Adrenal gland (tissue), 12 donors: ENCODE results near the gene TMCC1. TPM values are rescaled to one million over a fixed set of nuclear protein-coding genes. Genes with fewer than 3 reads are reported as not detected.

Experiments used
- DNase-seq, 7 donors: peaks; one replicate each; pipeline ENCODE4 v3.0.0-alpha.2; 2019 to 2020
- H3K27ac ChIP-seq, 5 donors: fragments of 200-600 bp; sonication (generic) in 4 of 5; 1 replicate in 3 of 5; 2 replicates in 2 of 5; pipeline versions ENCODE4 v1.5.1 to v1.8.0; 2016 to 2020; ENCODE audit warnings: mild to moderate bottlenecking in 1 of 5
- H3K27me3 ChIP-seq: fragments of 200-600 bp; 2 replicates; pipeline ENCODE4 v1.8.0; 2021
- H3K36me3 ChIP-seq, 2 donors: fragments of 200-600 bp; replicated peaks in 1 of 2; 1 replicate in 1 of 2; 2 replicates in 1 of 2; pipeline versions ENCODE4 v1.5.1 to v1.8.0; 2018 to 2022
- H3K4me1 ChIP-seq, 2 donors: fragments of 200-600 bp; replicated peaks in 1 of 2; 1 replicate in 1 of 2; 2 replicates in 1 of 2; pipeline versions ENCODE4 v1.5.1 to v1.8.0; 2018 to 2021
- H3K4me3 ChIP-seq, 4 donors: fragments of 200-600 bp; sonication (generic) in 3 of 4; one replicate each; pipeline ENCODE4 v1.5.1; 2016 to 2018
- H3K9me3 ChIP-seq, 3 donors: fragments of 200-600 bp; sonication (generic) in 1 of 3; replicated peaks in 1 of 3; 1 replicate in 2 of 3; 2 replicates in 1 of 3; pipeline versions ENCODE4 v1.5.1 to v1.8.0; 2016 to 2021
- CTCF ChIP-seq, 6 experiments: fragments of 450-650 bp in 4 of 6; fragments of 200-600 bp in 2 of 6; sonication (generic) in 1 of 6; IDR thresholded peaks; 1 replicate in 5 of 6; 2 replicates in 1 of 6; pipeline versions ENCODE4 v1.5.1 to v1.8.0; 2016 to 2021; ENCODE audit warnings: antibody characterized with exemption in 6 of 6, mild to moderate bottlenecking in 2 of 6, moderate library complexity in 1 of 6
- POLR2A ChIP-seq, 2 donors: fragments of 450-650 bp; IDR thresholded peaks; one replicate each; pipeline ENCODE4 v1.6.1; 2017; ENCODE audit warnings: antibody characterized with exemption in 2 of 2, mild to moderate bottlenecking in 2 of 2, moderate library complexity in 1 of 2
- WGBS, 4 donors: extraction: QIAGEN DNeasy Blood & Tissue Kit in 2 of 4; methylation state at CpG; one replicate each; pipeline versions ENCODE4 v1.1.5 to v1.1.7; 2013 to 2017; 5-methylcytosine and 5-hydroxymethylcytosine counted together
- intact Hi-C, 2 donors: fragments of 100-400 bp; cut with DNase I; formaldehyde crosslinking; loops; one replicate each; pipeline versions ENCODE4 v1.14.1 to v1.15.0; 2022 to 2023
- polyA plus RNA-seq, 3 donors: library from polyadenylated mRNA; stranded (reverse); fragments of 200-250 nt in 2 of 3; fragments of 350-450 nt in 1 of 3; fragmentation: Illumina TruSeq in 1 of 3; extraction: RNeasy Lipid Tissue Mini Kit (QIAGEN cat#74804) in 1 of 3; gene quantifications; one replicate each; pipeline ENCODE4 v1.2.3, GENCODE V29; 2013 to 2014
- total RNA-seq, 9 donors: library from RNA; depleted of rRNA in 4 of 9; stranded (reverse); fragments of >200 nt in 4 of 9; fragments of 120-200 nt in 1 of 9; fragmentation: NEBNext Ultra II Directional in 1 of 9; extraction: Animal tissue kit (Norgen Biotek cat#: 25700) in 1 of 9; gene quantifications; one replicate each; pipeline versions ENCODE4 v1.1.0 to v1.2.4, GENCODE V29; 2013 to 2023
- donor health status: healthy with polysubstance abuse.
- donor health status: Bipolar disorder and iron deficiency.
- donor health status: DM: yes; HTN: yes; CAD: no.
- donor health status: DM: no; HTN: no; CAD: no.
- donor health status: DM: no; HTN: no; CAD: no.
- donor health status: DM: yes; HTN: yes; CAD: no.

Gene TMCC1
- total and polyA plus RNA-seq, 12 donors = 6.3 to 141 (median 22.9) TPM

- Histone ChIP-seq H3K36me3 (no peaks in the 10 kb centered on the region), H3K9me3 (no peaks in the 10 kb centered on the region), H3K27me3 (no peaks in the 10 kb centered on the region), H3K4me1 (peaks cover 17 to 56% of the 10 kb centered on the region in 2 donors), H3K4me3 (peak overlapping the region in 3 of 4 donors; percentile 3 to 82 (median 27)), H3K27ac (peak overlapping the region in 4 of 5 donors; percentile 49 to 92 (median 79))
- intact Hi-C loops = loop anchor here (5.0 kb wide), 2 partner anchors 113 to 118 kb away; no protein-coding TSS in a partner anchor
- WGBS, 4 donors = 0 to 3% (median 1%) methylated on average over 5 to 98 of the region's 98 CpGs
- peak in 1 of 6 experiments; percentile 15 for TF ChIP-seq CTCF (IDR thresholded peaks at IDR 0.05)
- TF ChIP-seq POLR2A (IDR thresholded peaks at IDR 0.05) = peak in 1 of 2 donors; percentile 9
- peak in 3 of 7 donors; percentile 59 to 65 (median 64) for DNase-seq
These were observed 288.1 kb downstream of the TMCC1 start for GRCh38 chr3:129605203-129605921.

- DNase-seq = no peak
- peaks cover 17 to 57% of the 10 kb centered on the region in 2 donors for H3K4me1 ChIP-seq
- H3K36me3 ChIP-seq = no peaks in the 10 kb centered on the region
- no peaks in the 10 kb centered on the region for H3K9me3 ChIP-seq
- TF ChIP-seq CTCF (IDR thresholded peaks at IDR 0.05) = no peak
- TF ChIP-seq POLR2A (IDR thresholded peaks at IDR 0.05) = no peak
- H3K4me3 ChIP-seq = peak overlapping the region in 3 of 4 donors; percentile 9 to 82 (median 13)
- no peaks in the 10 kb centered on the region for H3K27me3 ChIP-seq
- 37 to 56% (median 41%) methylated on average over 5 to 12 of the region's 12 CpGs for WGBS, 4 donors
- intact Hi-C loops = loop anchor here (5.0 kb wide), 2 partner anchors 112 to 117 kb away; no protein-coding TSS in a partner anchor
- H3K27ac ChIP-seq = peak overlapping the region in 3 of 5 donors; percentile 49 to 92 (median 87)
These were observed 288.7 kb downstream of the TMCC1 start for GRCh38 chr3:129604767-129605166.

- Histone ChIP-seq H3K4me1 (peaks cover 17 to 56% of the 10 kb centered on the region in 2 donors), H3K27ac (peak overlapping the region in 3 of 5 donors; percentile 49 to 92 (median 69))
- 69 to 70% (median 69%) methylated on average over 8 of the region's 8 CpGs for WGBS, 4 donors
These were observed 289.3 kb downstream of the TMCC1 start for GRCh38 chr3:129603991-129604749.

More at GRCh38 chr3:129603991-129604749, 289.3 kb downstream of the TMCC1 start:
- intact Hi-C loops = no loop called here
- peak overlapping the region in 3 of 4 donors; percentile 9 to 82 (median 13) for H3K4me3 ChIP-seq
- no peak for DNase-seq
- H3K9me3 ChIP-seq = no peaks in the 10 kb centered on the region
- no peaks in the 10 kb centered on the region for H3K36me3 ChIP-seq
- no peaks in the 10 kb centered on the region for H3K27me3 ChIP-seq
- TF ChIP-seq POLR2A (IDR thresholded peaks at IDR 0.05) = no peak
- TF ChIP-seq CTCF (IDR thresholded peaks at IDR 0.05) = no peak
